ENCODE data around the gene CCDC188. TPM values are rescaled to one million over a fixed set of nuclear protein-coding genes. Genes with fewer than 3 reads are reported as not detected.

The CCDC188 gene
- total and polyA plus RNA-seq, 2 donors (not counting 1 experiment from before 2014, with no cell fraction given) = not detected

GRCh38 chr22:20112623-20113511 lies 38.0 kb downstream of the CCDC188 start:
- Mint-ChIP-seq H3K9me3 (ENCODE audit: insufficient read depth) (no peaks in the 10 kb centered on the region), H3K27ac (no peak overlapping the region), H3K4me3 (no peak overlapping the region), H3K27me3 (no peaks in the 10 kb centered on the region), H3K4me1 (peaks cover 22% of the 10 kb centered on the region)
- WGBS (ENCODE audit: insufficient coverage) = 99% methylated on average over 17 of the region's 26 CpGs
- intact Hi-C loops (cut with micrococcal nuclease) = loop anchor here (10.0 kb wide), 1 partner anchor 742 kb away; the partner anchor contains the start of genes PI4KA and SNAP29
- Histone ChIP-seq H3K4me1 (ENCODE audit: control insufficient read depth in 2 of 2, insufficient read depth in 2 of 2, low read length in 2 of 2) (peaks cover 8 to 27% of the 10 kb centered on the region in 2 donors), H4K20me1 (ENCODE audit: control insufficient read depth, insufficient read depth, low read length, poor library complexity, severe bottlenecking) (peaks cover 10% of the 10 kb centered on the region), H3K9ac (ENCODE audit: low read length) (no peak overlapping the region), H3K9me3 (ENCODE audit: control extremely low read depth in 1 of 3, control insufficient read depth in 2 of 3, insufficient read depth in 1 of 3, low read length in 2 of 3) (no peaks in the 10 kb centered on the region), H3K27me3 (replicated peaks in 1 of 4; ENCODE audit: control extremely low read depth in 1 of 4, control insufficient read depth in 3 of 4, insufficient read depth in 4 of 4, low read length in 3 of 4) (no peaks in the 10 kb centered on the region), H3K4me3 (ENCODE audit: control extremely low read depth in 1 of 5, extremely low read depth in 1 of 5, insufficient read depth in 1 of 5, low read depth in 2 of 5, low read length in 4 of 5) (no peak overlapping the region), H3K79me2 (ENCODE audit: control insufficient read depth, insufficient read depth, low read length) (peaks cover 21% of the 10 kb centered on the region), H3K27ac (ENCODE audit: low read length in 2 of 2) (no peak overlapping the region), H3K4me2 (replicated peaks; ENCODE audit: low read depth, low read length, poor library complexity, severe bottlenecking) (no peak overlapping the region), H2AFZ (ENCODE audit: insufficient read depth, low read depth, low read length, poor library complexity, severe bottlenecking) (no peak overlapping the region), H3K36me3 (replicated peaks in 1 of 2; ENCODE audit: control extremely low read depth in 1 of 2, control insufficient read depth in 1 of 2, extremely low read depth in 1 of 2, insufficient read depth in 2 of 2, low read length in 1 of 2) (peaks cover 0 to 46% of the 10 kb centered on the region in 2 experiments)
- DNase-seq (no peak), ATAC-seq (ENCODE audit: low read depth) (no peak)
- TF ChIP-seq EZH2 (IDR thresholded peaks at IDR 0.05; ENCODE audit: borderline replicate concordance, insufficient read depth, low read depth, low read length, poor library complexity, severe bottlenecking) (no peak), CTCF (IDR thresholded peaks at IDR 0.05) (no peak)
- ChIA-PET CTCF (interaction anchor here (1.9 kb wide), 1 partner anchor 141 kb away, joined by 9 read pairs; no protein-coding TSS in a partner anchor), POLR2A (no interaction called here)
